Fibroblast of skin of back (primary cell): ENCODE data around the gene CCDC28A.
A peak's percentile ranks its signal among the peaks of the same experiment; 100 is the strongest.

Source experiments
- DNase-seq: peaks from one replicate; pipeline ENCODE4 v3.0.0-alpha.2; 2013

CCDC28A gene

DNA sequence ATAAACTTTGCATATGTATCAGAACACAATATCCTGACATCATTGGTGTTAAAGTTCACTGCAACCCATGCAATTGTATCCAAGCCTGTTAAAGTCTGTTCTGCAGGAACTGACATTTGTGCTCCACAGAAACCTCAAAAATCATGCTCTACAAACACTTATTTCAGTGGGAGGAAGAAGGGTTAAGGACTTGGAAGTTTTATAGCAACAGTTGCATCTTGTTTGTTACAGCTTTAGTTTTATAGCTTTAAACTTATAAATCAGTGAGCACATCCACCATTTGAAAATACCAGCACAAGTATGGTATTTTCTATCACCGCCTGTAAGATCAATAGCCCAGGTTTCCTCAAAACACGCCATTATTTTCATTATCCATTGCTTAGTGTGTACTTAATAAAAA lies 23.2 kb downstream of the CCDC28A start:
- no peak for DNase-seq

DNA sequence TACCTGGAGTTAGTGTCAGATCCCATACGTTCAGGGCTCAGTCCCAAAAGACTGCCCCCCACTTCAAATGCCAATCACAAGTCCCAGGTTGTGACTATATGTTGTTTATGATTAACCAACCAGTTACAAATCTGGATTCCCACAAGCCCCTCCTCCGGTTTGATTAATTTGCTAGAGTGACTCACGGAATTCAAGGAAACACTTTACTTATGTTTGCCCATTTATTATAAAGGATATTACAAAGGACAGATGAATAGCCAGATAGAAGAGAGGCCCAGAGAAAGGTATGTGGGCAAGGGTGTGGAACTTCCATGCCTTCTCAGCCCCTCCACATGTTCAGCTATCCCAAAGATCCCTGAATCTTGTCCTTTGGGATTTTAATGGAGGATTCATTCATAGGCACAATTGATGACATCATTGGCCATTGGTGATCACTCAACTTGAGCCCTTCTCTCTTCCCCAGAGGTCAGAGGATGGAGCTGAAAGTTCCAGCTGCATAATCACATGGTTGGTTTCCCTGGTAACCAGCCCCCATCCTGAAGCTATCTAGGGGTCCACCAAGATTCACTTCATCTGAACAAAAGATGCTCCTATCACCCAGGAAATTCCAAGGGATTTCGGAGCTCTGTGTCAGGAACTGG lies 24.4 kb downstream of the CCDC28A start:
- DNase-seq: no peak

DNA sequence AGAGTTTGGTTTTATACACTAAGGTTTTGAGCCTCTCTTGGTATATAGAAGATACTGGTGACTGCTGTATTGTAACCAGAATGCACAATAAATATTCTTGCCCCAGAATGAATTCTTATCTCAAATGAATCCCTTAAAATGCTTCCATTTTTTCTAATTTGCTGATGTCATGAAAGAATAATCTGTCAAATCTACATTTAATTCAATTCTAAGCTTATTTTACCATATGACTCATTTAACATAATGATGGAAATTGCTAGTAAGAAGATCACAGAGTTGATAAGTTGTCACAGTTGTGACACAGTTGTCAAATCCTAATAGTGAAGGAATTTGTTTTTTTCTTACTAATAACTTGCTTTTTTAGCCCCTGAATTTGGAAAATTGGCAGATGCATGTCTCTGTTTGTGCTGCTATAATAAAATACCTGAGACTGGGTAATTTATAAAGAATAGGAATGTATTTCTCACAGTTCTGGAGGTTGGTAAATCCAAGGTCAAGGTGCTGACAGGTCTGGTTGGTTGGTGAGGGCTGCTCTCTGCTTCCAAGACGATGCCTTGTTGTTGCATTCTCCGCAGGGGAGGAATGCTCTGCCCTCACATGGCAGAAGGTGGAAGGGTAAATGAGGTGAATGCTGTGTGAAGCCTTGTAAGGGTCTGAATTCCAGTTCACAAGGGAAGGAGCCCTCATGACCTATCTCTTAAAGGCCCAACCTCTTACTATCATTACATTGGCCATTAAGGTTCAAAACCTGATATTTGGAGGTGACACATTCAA lies 27.0 kb downstream of the CCDC28A start:
- DNase-seq: no peak

DNA sequence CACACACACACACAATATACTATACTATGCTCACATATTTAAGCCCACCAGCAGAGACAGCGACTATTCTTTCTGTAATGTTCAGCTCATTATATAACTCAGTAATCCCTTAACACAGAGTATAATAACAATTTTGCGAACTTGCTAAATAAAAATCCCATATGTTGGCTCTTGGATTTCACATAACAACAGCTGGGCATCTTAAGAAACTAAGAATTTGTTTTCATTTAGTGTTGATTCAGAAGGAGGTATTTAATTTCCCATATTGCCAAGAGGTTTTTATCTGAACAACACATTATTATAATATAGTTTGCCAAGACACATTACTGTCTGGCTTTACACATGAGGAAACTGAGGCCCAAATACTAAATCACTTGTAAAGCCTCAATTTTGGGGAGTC lies 29.8 kb downstream of the CCDC28A start:
- DNase-seq: no peak

DNA sequence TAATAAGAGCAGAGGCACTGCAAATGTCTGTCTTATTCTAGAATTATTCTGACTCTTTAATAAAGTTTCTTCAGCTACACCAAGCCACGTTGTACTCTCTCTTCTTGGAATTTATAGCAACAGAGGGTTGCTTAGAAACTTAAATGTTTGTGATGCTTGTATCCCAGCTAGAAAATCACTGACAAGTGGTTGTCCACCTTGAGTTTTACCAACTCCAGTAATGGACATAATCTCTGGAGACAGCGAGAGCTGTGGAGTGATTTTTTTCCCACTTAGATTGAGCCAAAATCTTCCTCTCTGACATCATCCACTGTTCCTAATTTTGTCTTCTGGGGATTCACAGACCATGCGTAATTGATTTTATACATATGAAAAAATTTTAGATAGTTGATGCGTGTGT lies 30.3 kb downstream of the CCDC28A start:
- peak; percentile 50 for DNase-seq

DNA sequence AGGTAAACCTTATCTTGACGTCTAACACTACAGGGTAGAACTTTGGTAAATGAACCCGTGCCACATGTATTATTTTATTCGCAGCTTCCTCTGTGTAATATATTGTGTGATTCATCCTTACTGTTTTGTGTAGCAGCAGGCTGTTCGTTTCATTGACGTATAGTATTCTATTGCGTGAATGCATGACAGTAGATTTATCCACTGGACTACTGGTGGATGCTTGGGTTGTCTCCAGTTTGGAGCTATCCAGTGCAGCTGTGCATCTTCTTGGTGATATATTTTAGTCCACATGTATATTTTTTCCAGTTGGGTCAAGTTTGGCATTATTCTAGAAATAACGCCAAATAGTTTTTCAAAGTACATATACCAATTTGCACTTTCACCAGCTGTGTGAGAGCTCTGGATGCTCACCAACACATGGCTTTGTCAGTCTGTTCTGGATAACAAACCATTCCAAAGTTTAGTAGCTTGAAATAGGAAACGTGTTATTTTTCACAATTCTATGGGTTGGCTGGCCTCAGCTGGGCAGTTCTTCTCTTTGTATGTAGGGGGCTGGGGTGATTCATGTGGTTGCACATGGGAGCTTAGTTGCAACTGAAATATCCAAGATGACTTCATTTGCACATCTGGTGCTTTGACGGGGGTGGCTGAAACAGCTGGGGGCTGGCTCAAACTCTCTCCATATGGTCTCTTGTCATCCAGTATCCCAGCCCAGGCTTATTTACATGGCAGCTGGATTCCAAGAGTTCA lies 31.6 kb downstream of the CCDC28A start:
- DNase-seq: peak; percentile 30

DNA sequence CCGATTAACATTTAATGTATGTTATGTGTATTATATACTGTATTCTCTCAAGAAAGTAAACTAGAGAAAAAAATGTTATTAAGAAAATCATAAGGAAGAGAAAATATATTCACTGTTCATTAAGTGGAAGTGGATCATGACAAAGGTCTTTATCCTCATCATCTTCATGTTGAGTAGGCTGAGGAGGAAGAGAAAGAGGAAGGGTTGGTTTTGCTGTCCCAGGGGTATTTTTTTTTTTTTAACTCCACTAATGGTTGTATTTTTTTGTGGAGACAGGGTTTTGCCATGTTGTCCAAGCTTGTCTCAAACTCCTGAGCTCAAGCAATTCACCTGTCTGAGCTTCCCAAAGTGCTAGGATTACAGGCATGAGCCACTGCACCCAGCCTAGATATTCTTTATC lies 33.3 kb downstream of the CCDC28A start:
- DNase-seq: no peak

DNA sequence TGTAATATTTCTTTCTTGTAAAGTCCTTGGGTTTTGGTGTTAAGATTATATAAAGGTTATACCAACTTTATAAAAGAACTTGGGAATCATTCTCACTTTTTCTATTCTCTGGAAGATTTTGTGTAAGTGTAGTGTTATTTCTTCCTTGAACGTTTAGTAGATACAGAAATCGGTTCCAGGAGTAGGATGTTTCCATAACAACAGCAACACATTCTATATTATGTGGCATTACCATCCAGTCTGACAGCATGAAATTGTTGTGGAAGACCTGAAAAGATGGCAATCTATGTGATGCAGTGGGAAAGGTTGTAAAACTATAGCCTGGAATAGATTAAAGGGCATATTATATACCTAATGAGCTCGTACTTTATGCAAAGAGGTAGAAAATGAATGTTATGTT lies 36.1 kb downstream of the CCDC28A start:
- DNase-seq: no peak

DNA sequence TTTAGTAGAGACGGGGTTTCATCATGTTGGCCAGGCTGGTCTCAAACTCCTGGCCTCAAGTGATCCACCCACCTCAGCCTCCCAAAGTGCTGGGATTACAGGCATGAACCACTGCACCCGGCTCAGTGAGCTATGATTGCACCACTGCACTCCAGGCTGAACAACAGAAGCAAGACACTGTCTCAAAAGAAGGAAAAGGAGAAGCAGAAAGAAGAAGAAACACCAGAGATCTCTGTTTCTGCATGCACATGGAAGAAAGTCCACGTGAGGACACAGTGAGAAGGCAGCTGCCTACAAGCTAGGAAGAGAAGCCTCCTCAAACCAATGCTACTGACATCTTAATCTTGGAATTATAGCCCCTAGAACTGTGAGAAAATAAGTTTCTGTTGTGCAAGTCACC lies 38.3 kb downstream of the CCDC28A start:
- DNase-seq: no peak

DNA sequence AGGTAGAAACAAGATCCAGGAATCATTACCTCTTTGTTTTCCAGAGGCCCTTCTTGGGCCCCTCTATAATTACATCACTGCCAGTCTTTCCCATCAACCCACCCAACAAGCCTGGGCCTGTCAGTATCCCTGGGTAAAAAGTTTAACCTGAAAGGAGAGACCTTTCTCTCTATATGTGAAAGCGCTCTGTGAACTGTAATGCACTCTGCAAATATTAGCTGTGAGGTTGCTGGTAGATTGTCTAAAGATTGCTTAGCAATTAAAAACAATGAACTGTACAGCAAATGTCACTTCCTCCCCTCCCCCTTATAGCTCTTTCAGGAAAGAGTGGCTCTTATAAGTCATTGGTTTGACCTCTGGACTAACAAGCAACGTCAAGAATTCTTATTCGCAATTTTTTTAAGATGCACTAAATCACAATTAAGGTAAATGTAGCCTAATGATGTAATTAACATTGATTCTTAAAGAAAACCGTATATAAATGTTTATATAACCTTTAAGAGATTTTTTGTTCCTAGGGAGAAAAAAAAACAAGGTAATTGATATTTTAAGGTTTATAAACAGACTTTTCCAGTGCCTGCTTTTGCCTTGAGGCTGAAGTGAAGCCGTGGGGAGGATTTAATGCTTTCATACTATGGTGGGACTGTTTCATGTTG lies 40.7 kb downstream of the CCDC28A start:
- DNase-seq: no peak

DNA sequence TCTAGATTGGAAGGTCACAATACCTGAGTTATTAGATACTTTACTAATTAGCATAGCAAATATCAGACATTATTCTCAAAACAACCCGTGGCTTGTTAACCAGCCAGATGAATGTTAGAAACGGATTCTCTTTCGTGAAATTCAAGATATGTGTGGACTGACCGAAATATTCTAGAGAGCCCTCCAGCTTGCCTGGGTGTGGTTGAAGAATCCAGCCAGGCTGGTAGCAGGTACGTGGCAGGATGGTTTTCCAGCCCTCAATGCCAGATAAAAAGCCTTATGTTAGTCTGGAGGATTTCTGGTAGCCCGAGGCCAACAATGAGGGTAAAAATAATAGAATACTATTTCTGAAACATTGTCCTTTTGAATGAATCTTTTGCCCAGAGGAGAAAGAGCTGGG lies 41.7 kb downstream of the CCDC28A start:
- no peak for DNase-seq

DNA sequence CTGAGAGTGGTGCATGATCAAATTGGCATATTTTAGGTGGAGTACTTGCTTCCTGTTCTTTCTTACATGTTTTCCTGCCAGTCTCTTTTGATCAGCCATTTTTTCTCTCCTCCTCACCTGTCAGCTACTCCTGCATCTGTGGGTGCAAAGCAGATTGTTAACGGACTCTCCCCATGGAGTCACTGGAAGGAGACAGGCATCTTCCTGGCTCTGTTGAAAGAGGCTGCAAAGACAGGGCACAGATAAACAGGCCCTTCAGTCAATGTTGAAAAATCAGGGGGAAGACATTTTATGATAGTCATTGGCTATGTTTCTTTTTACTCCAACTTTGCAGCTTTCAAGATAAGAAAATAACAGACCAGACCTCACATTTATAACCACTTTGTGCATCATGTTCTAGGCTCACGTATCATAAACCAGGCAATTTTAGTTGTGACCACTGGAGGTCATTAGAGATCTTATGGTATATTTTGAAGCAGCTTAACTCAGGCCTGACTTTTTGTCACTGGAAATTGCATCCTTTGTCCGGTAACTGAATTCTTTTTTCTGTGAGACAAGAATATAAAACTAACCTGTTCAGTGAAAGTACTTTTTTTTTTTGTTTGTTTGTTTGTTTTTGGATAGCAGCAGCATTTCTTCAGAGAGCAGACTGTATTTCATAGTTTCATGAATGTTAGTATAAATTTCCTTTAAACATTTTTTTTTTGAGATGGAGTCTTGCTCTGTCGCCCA lies 42.4 kb downstream of the CCDC28A start:
- peak; percentile 74 for DNase-seq

DNA sequence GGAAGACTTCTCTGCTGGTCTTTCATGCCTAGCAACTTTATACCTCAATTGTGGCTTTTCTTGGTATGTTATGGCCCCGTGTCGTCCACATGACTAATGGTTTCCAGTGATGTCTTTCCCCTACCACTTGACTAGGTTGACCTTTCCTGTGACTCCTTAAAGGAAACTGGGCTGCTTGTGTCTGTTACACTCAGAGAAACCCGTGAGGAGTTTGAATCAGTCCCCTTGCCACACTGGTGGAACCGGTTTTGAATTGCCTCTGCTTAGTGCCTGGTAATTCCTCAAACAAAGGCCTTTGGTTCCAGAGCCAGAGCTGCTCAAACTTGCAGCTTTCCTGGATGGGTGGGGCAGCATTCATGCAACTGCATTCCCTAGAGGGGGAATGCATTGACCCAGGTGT lies 44.2 kb downstream of the CCDC28A start:
- DNase-seq: peak; percentile 69

DNA sequence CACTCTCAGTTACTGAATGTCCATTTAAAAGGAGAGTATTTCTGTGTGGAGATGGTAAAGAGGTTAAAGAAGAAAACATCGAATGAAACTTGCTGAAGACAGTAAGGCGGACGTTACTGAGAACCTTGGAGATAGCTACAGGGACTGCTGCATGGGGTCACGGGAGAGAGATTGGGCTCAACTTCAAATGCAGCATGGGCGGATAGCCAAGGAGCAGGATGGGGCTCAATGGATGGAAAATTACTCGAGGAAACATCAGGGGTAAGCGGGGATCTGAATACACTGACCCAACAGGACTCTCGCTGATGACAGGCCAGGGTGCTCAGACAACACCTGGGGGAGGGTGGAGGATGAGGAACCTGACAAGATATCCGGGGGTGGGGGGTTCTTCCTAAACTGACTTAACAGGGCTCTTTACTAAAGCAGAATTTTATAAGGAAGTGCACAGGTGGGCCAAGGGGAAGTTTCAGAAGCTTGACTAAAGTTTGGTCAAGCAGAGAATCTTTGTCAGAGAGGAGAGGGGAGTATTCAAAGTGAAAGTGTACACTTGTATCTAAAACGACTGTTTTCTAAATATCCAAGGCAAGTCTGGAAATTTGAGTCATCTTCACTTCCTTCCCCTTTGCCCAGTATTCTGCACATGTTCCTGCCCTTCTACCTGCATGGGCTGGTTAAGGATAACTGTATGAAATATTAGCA lies 45.1 kb downstream of the CCDC28A start:
- DNase-seq: no peak

DNA sequence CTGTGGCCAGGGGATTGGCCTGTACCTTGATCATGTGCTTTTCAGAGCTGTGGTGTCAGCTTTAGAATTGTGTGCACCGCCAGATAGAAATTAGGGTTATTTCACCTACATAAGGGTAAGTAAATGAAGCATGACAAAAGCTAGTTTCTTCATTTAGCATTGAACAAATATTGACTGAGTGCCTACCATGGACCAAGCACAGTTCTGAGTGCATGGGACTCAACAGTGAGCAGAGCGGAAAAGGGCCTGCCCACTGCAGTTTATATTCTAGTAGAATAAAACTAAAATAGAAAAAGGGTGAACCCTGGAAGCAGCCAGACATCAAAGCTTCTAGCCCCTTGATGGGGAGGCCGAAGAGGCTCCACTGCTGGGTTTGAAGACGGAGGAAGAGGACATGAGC lies 48.0 kb downstream of the CCDC28A start:
- no peak for DNase-seq

DNA sequence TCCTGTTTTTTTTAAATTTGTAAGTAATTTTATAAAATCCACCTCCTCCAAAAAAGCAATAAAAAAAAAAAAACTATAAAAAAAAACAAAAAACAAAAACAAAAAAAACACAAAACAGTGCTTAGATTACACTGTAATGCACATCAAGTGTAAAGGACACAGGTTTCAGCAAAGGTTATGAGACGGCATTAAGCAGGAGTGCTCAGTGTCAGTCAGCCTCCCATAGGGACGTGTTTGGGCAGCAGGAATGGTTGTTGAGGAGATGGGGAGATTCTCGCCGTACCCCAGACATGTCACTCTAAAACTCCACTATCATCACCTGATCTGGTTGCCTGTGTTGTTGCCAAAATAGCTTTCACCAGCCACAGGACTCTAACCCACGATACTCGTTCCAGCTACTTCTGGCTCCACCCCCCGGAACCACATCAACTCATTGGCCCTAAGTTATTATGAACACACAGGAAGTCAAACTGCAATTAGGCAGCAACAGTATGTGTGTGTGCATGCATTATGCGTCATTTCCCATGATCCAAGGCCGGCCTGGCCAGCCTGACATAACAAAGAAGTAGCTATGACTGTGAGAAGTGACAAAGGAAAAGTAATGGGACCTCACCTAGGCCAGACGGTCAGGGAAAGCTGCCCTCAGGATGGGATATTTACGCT lies 51.0 kb downstream of the CCDC28A start:
- no peak for DNase-seq

DNA sequence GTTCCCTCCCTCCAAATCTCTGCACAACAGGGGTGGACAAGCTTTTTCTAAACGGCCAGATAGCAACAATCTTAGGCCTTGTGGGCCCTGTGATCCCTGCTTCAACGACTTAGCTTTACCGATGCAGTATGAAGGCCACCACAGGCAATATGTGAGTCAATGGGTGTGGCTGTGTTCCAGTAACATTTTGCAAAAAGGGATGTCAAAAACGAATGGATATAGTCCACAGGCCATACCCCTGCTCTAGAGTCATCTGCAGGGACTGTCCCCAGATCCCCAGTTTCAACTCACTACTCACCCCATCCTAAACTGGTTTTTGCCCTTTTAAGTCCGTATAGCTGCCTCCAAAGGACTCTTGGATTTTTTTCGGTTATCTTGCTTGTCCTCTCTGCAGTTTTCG lies 56.7 kb downstream of the CCDC28A start:
- no peak for DNase-seq

DNA sequence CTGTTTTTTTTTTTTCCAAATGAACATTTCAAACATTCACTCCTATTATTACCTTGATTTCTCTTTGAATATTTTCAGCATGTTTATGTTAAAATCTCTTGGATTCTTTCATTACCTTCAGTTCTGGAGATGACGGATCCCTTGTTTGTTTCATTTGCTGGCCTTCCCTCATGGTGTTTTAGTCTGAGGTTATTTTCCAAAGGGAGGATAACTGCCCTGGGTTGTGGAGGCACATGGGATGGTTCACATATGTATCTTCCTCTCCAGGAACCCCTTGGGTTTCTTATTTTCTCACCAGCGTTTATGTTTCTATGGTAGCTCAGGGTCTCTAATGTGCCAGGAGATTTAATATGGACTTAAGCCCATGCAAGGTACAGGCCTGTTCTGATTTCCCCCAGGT lies 58.6 kb downstream of the CCDC28A start:
- DNase-seq: no peak

DNA sequence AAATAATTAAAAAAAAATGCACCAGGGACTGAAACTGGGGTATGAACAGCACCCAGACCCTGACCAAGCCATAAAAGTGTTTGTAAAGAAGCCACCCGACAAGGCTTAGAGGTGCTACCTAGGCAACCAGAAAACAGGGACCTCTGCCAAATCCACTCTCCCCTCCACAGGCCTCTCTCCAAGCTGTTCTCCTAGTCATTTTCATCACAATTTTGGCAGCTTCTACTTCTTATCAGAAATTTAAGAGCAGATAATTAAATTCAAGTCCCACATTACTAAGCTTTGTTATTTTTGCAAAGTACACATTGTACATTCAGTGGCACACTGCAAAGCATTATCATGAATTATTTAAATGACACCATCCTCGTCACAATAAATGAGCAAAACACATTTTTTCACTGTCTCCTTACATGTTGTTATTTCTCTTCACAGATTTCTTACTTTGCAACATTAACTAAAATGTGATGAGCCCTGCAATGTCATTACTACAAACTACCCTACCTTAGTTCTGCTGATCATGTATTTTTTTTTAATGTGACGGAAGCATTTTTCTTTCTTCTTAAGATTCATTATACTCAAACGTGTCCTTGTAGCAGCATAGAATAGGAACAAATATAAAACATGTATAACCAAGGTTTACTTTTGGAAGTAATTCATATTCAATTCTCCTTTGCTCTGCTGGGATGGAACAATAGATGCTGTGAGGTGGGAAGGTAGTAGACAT lies 60.4 kb downstream of the CCDC28A start:
- DNase-seq: no peak

DNA sequence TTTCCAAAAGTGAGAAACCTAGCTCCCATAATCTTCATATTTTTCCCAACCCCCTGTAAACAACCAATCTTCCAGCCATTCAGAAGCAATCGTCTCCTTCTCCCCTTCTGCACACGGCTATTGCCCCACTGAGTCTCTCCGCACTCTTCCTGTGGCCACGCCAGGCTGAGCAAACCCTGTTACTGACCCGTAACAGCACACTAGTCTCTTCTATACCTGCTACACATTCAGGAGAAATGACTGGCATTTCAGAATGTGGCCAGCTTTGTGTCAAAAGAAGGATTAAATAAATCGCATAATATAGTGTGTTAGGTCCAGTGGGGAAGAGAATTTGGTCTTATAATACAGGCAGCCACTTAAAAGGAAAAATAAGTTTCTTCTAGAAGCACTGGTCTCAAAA lies 63.7 kb downstream of the CCDC28A start:
- no peak for DNase-seq
